Neural crest cell (in vitro differentiated cells): ENCODE data around the gene MYH16. TPM values are rescaled to one million over a fixed set of nuclear protein-coding genes. Genes with fewer than 3 reads are reported as not detected.
"Not testable (repeated sequence)": the region's sequence is repeated elsewhere in the genome, so short reads cannot be mapped to it uniquely, and the experiment has no call there.

Source experiments
- DNase-seq: peaks from one replicate; pipeline ENCODE4 v3.0.0; 2021; ENCODE audit warnings: low read depth, mixed read lengths, low spot score
- H3K27ac Mint-ChIP-seq: one replicate; pipeline ENCODE4 v1.8.0; 2021; ENCODE audit warnings: mild to moderate bottlenecking, mixed read lengths; ENCODE audit not compliant: unreplicated experiment
- H3K27me3 Mint-ChIP-seq: 2 replicates; pipeline ENCODE4 v1.8.0; 2021; ENCODE audit warnings: low read depth, mild to moderate bottlenecking, mixed read lengths
- H3K36me3 Mint-ChIP-seq: 2 replicates; pipeline ENCODE4 v1.8.0; 2021; ENCODE audit warnings: low read depth, mild to moderate bottlenecking, mixed read lengths
- H3K4me1 Mint-ChIP-seq: 2 replicates; pipeline ENCODE4 v1.8.0; 2021; ENCODE audit warnings: mixed read lengths
- H3K4me3 Mint-ChIP-seq: one replicate; pipeline ENCODE4 v1.8.0; 2021; ENCODE audit warnings: mild to moderate bottlenecking, mixed read lengths
- H3K9me3 Mint-ChIP-seq: 2 replicates; pipeline ENCODE4 v1.8.0; 2021; ENCODE audit warnings: mixed read lengths
- total RNA-seq: library from RNA; stranded (reverse); gene quantifications from 2 replicates; pipeline ENCODE4 v1.2.1, GENCODE V29; 2021
- TF ChIP-seq, protein P1 (sequence below): fragments of 200-600 bp; sonication (generic); conservative IDR thresholded peaks from 2 replicates; pipeline ENCODE4 v1.5.0; 2021; ENCODE audit warnings: antibody characterized with exemption, mild to moderate bottlenecking

The MYH16 gene
- total RNA-seq, 1 donor from 2014 or later = not detected

GRCh38 chr7:99270702-99271101, 1.9 kb upstream of the MYH16 start:
- Mint-ChIP-seq H3K27ac (no peak overlapping the region), H3K4me3 (no peak overlapping the region), H3K36me3 (no peaks in the 10 kb centered on the region), H3K9me3 (no peaks in the 10 kb centered on the region), H3K27me3 (no peaks in the 10 kb centered on the region), H3K4me1 (peaks cover 9% of the 10 kb centered on the region)
- TF ChIP-seq, protein P1, sequence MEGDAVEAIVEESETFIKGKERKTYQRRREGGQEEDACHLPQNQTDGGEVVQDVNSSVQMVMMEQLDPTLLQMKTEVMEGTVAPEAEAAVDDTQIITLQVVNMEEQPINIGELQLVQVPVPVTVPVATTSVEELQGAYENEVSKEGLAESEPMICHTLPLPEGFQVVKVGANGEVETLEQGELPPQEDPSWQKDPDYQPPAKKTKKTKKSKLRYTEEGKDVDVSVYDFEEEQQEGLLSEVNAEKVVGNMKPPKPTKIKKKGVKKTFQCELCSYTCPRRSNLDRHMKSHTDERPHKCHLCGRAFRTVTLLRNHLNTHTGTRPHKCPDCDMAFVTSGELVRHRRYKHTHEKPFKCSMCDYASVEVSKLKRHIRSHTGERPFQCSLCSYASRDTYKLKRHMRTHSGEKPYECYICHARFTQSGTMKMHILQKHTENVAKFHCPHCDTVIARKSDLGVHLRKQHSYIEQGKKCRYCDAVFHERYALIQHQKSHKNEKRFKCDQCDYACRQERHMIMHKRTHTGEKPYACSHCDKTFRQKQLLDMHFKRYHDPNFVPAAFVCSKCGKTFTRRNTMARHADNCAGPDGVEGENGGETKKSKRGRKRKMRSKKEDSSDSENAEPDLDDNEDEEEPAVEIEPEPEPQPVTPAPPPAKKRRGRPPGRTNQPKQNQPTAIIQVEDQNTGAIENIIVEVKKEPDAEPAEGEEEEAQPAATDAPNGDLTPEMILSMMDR = no peak
- no peak for DNase-seq

- H3K9me3 Mint-ChIP-seq, H3K4me1 Mint-ChIP-seq, H3K4me3 Mint-ChIP-seq, DNase-seq, H3K27me3 Mint-ChIP-seq, H3K36me3 Mint-ChIP-seq: not testable (repeated sequence)
- peak overlapping the region; percentile 10 for H3K27ac Mint-ChIP-seq
These were observed 922 bp downstream of the MYH16 start for GRCh38 chr7:99273561-99273960.

DNA sequence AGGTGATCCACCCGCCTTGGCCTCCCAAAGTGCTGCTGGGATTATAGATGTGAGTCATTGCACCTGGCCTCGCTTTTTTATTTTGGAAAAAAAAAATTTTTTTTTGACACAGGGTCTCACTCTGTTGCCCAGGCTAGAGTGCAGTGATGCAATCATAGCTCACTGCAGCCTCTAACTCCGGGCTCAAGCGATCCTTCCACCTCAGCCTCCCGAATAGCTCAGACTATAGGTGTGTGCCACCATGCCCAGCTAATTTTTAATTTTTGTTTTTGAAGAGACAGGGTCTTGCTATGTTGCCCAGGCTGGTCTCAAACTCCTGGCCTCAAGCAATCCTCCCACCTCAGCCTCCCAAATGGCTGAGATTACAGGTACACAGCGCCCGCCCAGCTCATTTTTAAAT, 2.3 kb downstream of the MYH16 start:
- H3K27me3 Mint-ChIP-seq, H3K27ac Mint-ChIP-seq, H3K4me1 Mint-ChIP-seq, H3K36me3 Mint-ChIP-seq, H3K9me3 Mint-ChIP-seq, DNase-seq, H3K4me3 Mint-ChIP-seq: not testable (repeated sequence)

DNA sequence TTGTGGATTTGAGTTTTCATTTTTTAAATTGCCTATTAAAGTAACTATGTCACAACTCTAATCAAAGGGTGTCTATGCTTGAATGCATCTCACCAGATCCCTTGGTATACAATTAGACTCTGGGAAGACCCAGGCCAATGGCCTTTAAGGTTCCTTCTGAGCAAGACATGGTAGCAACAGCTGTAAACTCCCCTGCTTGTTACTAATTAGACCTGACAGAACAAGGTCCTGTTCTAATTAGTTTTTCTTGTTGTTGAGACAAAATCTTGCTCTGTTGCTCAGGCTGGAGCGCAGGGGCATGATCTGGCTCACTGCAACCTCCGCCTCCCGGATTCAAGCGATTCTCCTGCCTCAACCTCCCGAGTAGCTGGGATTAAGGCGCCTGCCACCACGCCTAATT, 2.9 kb downstream of the MYH16 start:
- no peaks in the 10 kb centered on the region for H3K4me1 Mint-ChIP-seq
- no peaks in the 10 kb centered on the region for H3K36me3 Mint-ChIP-seq
- H3K27ac Mint-ChIP-seq = no peak overlapping the region
- H3K9me3 Mint-ChIP-seq = no peaks in the 10 kb centered on the region
- no peaks in the 10 kb centered on the region for H3K27me3 Mint-ChIP-seq
- TF ChIP-seq, protein P1 = no peak
- no peak overlapping the region for H3K4me3 Mint-ChIP-seq
- no peak for DNase-seq

- TF ChIP-seq, protein P1 = no peak
- no peaks in the 10 kb centered on the region for H3K4me1 Mint-ChIP-seq
- no peaks in the 10 kb centered on the region for H3K9me3 Mint-ChIP-seq
- no peak overlapping the region for H3K27ac Mint-ChIP-seq
- no peak for DNase-seq
- no peaks in the 10 kb centered on the region for H3K27me3 Mint-ChIP-seq
- no peaks in the 10 kb centered on the region for H3K36me3 Mint-ChIP-seq
- no peak overlapping the region for H3K4me3 Mint-ChIP-seq
These were observed 5.5 kb downstream of the MYH16 start for GRCh38 chr7:99278180-99278579.

- not testable (repeated sequence) for H3K4me1 Mint-ChIP-seq, H3K4me3 Mint-ChIP-seq, H3K9me3 Mint-ChIP-seq, DNase-seq, H3K27me3 Mint-ChIP-seq, H3K36me3 Mint-ChIP-seq
- H3K27ac Mint-ChIP-seq = peak overlapping the region; percentile 67
These were observed 11.5 kb downstream of the MYH16 start for GRCh38 chr7:99284165-99284564.

GRCh38 chr7:99287779-99288534, 15.3 kb downstream of the MYH16 start:
- H3K36me3 Mint-ChIP-seq = no peaks in the 10 kb centered on the region
- no peak overlapping the region for H3K27ac Mint-ChIP-seq
- H3K4me3 Mint-ChIP-seq = no peak overlapping the region
- no peak for DNase-seq
- no peaks in the 10 kb centered on the region for H3K9me3 Mint-ChIP-seq
- H3K4me1 Mint-ChIP-seq = no peaks in the 10 kb centered on the region
- no peaks in the 10 kb centered on the region for H3K27me3 Mint-ChIP-seq
- TF ChIP-seq, protein P1 = no peak
